WTC11 (cell line): ENCODE data around the gene RAB10.

Experiments
- ATF1 ChIP-seq: sonication (generic); formaldehyde crosslinking; IDR thresholded peaks from 2 replicates; pipeline ENCODE4 v1.8.1; 2023; ENCODE audit warnings: mild to moderate bottlenecking, moderate library complexity, missing genetic modification reagents
- CBFB ChIP-seq: sonication (generic); formaldehyde crosslinking; IDR thresholded peaks from 2 replicates; pipeline ENCODE4 v1.8.1; 2022; ENCODE audit warnings: mild to moderate bottlenecking, low read depth, missing genetic modification reagents
- EMX1 ChIP-seq: fragments of 250-450 bp; sonication (Bioruptor Pico); IDR thresholded peaks from 2 replicates; pipeline ENCODE4 v1.8.0; 2021; ENCODE audit warnings: mild to moderate bottlenecking
- FOXJ3 ChIP-seq: sonication (generic); formaldehyde crosslinking; IDR thresholded peaks from 2 replicates; pipeline ENCODE4 v1.9.0; 2021; ENCODE audit warnings: missing genetic modification reagents, mild to moderate bottlenecking, borderline replicate concordance
- NFYB ChIP-seq: sonication (generic); formaldehyde crosslinking; conservative IDR thresholded peaks from 2 replicates; pipeline ENCODE4 v1.8.0; 2022; ENCODE audit warnings: low read depth, missing genetic modification reagents
- SP1 ChIP-seq: sonication (generic); formaldehyde crosslinking; conservative IDR thresholded peaks from 2 replicates; pipeline ENCODE4 v1.8.1; 2022; ENCODE audit warnings: missing genetic modification reagents
- TP53 ChIP-seq: sonication (generic); formaldehyde crosslinking; IDR thresholded peaks from 2 replicates; pipeline ENCODE4 v1.8.1; 2023; ENCODE audit warnings: mild to moderate bottlenecking, missing genetic modification reagents
- TF ChIP-seq, protein P1 (sequence below): sonication (generic); formaldehyde crosslinking; conservative IDR thresholded peaks from 2 replicates; pipeline ENCODE4 v1.8.1; 2022; ENCODE audit warnings: mild to moderate bottlenecking, missing genetic modification reagents
- TF ChIP-seq, protein P2 (sequence below): fragments of 200-600 bp; IDR thresholded peaks from 2 replicates; pipeline ENCODE4 v1.8.0; 2022; ENCODE audit warnings: antibody characterized with exemption
- TF ChIP-seq, protein P3 (sequence below): sonication (generic); formaldehyde crosslinking; IDR thresholded peaks from 2 replicates; pipeline ENCODE4 v1.8.1; 2022; ENCODE audit warnings: low read depth, missing genetic modification reagents, borderline replicate concordance
- TF ChIP-seq, protein P4 (sequence below): sonication (generic); formaldehyde crosslinking; IDR thresholded peaks from 2 replicates; pipeline ENCODE4 v1.8.0; 2022; ENCODE audit warnings: mild to moderate bottlenecking, missing genetic modification reagents
- TF ChIP-seq, protein P5 (sequence below): sonication (generic); formaldehyde crosslinking; IDR thresholded peaks from 2 replicates; pipeline ENCODE4 v1.8.0; 2022; ENCODE audit warnings: mild to moderate bottlenecking, missing genetic modification reagents
- TF ChIP-seq, protein P6 (sequence below): fragments of 250-450 bp; sonication (Bioruptor Pico); IDR thresholded peaks from 2 replicates; pipeline ENCODE4 v1.9.0; 2021; ENCODE audit warnings: mild to moderate bottlenecking
- TF ChIP-seq, protein P7 (sequence below): sonication (generic); formaldehyde crosslinking; IDR thresholded peaks from 2 replicates; pipeline ENCODE4 v1.8.1; 2023; ENCODE audit warnings: mild to moderate bottlenecking, missing genetic modification reagents, borderline replicate concordance

DNA sequence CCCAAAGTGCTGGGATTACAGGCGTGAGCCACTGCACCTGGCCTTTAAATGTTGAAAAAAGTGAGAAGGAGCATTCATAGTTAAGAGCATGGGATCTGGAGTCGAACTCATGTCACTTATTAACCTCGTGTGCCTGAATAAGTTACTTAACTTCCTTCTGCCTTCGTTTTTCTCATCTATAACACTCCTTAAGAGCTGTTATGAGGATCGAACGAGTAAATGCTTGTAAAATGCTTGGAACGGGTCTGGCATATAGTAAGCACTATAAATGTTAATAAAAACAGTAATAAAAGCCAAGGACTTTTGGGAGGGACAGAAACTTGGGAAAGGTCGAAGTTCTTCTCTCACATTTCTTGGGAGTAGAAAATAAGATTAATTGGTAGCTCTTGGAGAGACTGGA lies 40.8 kb downstream of the RAB10 start:
- TF ChIP-seq SP1 (CRISPR knock-in tag) (no peak), CBFB (CRISPR knock-in tag) (no peak), FOXJ3 (no peak), NFYB (CRISPR knock-in tag) (no peak), TP53 (CRISPR knock-in tag) (no peak), ATF1 (no peak), EMX1 (CRISPR knock-in tag) (no peak)
- TF ChIP-seq, protein P1, sequence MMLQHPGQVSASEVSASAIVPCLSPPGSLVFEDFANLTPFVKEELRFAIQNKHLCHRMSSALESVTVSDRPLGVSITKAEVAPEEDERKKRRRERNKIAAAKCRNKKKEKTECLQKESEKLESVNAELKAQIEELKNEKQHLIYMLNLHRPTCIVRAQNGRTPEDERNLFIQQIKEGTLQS: no peak
- TF ChIP-seq, protein P2, sequence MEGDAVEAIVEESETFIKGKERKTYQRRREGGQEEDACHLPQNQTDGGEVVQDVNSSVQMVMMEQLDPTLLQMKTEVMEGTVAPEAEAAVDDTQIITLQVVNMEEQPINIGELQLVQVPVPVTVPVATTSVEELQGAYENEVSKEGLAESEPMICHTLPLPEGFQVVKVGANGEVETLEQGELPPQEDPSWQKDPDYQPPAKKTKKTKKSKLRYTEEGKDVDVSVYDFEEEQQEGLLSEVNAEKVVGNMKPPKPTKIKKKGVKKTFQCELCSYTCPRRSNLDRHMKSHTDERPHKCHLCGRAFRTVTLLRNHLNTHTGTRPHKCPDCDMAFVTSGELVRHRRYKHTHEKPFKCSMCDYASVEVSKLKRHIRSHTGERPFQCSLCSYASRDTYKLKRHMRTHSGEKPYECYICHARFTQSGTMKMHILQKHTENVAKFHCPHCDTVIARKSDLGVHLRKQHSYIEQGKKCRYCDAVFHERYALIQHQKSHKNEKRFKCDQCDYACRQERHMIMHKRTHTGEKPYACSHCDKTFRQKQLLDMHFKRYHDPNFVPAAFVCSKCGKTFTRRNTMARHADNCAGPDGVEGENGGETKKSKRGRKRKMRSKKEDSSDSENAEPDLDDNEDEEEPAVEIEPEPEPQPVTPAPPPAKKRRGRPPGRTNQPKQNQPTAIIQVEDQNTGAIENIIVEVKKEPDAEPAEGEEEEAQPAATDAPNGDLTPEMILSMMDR: no peak
- TF ChIP-seq, protein P3, sequence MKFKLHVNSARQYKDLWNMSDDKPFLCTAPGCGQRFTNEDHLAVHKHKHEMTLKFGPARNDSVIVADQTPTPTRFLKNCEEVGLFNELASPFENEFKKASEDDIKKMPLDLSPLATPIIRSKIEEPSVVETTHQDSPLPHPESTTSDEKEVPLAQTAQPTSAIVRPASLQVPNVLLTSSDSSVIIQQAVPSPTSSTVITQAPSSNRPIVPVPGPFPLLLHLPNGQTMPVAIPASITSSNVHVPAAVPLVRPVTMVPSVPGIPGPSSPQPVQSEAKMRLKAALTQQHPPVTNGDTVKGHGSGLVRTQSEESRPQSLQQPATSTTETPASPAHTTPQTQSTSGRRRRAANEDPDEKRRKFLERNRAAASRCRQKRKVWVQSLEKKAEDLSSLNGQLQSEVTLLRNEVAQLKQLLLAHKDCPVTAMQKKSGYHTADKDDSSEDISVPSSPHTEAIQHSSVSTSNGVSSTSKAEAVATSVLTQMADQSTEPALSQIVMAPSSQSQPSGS (CRISPR knock-in tag): no peak
- TF ChIP-seq, protein P4, sequence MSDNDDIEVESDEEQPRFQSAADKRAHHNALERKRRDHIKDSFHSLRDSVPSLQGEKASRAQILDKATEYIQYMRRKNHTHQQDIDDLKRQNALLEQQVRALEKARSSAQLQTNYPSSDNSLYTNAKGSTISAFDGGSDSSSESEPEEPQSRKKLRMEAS (CRISPR knock-in tag): no peak
- TF ChIP-seq, protein P5, sequence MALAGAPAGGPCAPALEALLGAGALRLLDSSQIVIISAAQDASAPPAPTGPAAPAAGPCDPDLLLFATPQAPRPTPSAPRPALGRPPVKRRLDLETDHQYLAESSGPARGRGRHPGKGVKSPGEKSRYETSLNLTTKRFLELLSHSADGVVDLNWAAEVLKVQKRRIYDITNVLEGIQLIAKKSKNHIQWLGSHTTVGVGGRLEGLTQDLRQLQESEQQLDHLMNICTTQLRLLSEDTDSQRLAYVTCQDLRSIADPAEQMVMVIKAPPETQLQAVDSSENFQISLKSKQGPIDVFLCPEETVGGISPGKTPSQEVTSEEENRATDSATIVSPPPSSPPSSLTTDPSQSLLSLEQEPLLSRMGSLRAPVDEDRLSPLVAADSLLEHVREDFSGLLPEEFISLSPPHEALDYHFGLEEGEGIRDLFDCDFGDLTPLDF: no peak
- TF ChIP-seq, protein P6, sequence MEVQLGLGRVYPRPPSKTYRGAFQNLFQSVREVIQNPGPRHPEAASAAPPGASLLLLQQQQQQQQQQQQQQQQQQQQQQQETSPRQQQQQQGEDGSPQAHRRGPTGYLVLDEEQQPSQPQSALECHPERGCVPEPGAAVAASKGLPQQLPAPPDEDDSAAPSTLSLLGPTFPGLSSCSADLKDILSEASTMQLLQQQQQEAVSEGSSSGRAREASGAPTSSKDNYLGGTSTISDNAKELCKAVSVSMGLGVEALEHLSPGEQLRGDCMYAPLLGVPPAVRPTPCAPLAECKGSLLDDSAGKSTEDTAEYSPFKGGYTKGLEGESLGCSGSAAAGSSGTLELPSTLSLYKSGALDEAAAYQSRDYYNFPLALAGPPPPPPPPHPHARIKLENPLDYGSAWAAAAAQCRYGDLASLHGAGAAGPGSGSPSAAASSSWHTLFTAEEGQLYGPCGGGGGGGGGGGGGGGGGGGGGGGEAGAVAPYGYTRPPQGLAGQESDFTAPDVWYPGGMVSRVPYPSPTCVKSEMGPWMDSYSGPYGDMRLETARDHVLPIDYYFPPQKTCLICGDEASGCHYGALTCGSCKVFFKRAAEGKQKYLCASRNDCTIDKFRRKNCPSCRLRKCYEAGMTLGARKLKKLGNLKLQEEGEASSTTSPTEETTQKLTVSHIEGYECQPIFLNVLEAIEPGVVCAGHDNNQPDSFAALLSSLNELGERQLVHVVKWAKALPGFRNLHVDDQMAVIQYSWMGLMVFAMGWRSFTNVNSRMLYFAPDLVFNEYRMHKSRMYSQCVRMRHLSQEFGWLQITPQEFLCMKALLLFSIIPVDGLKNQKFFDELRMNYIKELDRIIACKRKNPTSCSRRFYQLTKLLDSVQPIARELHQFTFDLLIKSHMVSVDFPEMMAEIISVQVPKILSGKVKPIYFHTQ (CRISPR knock-in tag): no peak
- TF ChIP-seq, protein P7, sequence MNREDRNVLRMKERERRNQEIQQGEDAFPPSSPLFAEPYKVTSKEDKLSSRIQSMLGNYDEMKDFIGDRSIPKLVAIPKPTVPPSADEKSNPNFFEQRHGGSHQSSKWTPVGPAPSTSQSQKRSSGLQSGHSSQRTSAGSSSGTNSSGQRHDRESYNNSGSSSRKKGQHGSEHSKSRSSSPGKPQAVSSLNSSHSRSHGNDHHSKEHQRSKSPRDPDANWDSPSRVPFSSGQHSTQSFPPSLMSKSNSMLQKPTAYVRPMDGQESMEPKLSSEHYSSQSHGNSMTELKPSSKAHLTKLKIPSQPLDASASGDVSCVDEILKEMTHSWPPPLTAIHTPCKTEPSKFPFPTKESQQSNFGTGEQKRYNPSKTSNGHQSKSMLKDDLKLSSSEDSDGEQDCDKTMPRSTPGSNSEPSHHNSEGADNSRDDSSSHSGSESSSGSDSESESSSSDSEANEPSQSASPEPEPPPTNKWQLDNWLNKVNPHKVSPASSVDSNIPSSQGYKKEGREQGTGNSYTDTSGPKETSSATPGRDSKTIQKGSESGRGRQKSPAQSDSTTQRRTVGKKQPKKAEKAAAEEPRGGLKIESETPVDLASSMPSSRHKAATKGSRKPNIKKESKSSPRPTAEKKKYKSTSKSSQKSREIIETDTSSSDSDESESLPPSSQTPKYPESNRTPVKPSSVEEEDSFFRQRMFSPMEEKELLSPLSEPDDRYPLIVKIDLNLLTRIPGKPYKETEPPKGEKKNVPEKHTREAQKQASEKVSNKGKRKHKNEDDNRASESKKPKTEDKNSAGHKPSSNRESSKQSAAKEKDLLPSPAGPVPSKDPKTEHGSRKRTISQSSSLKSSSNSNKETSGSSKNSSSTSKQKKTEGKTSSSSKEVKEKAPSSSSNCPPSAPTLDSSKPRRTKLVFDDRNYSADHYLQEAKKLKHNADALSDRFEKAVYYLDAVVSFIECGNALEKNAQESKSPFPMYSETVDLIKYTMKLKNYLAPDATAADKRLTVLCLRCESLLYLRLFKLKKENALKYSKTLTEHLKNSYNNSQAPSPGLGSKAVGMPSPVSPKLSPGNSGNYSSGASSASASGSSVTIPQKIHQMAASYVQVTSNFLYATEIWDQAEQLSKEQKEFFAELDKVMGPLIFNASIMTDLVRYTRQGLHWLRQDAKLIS: no peak
